ENCODE measurements around the gene HUNK. TPM values are rescaled to one million over a fixed set of nuclear protein-coding genes. Genes with fewer than 3 reads are reported as not detected.

The HUNK gene
- total RNA-seq, 1 donor from 2014 or later: 29.1 TPM

DNA sequence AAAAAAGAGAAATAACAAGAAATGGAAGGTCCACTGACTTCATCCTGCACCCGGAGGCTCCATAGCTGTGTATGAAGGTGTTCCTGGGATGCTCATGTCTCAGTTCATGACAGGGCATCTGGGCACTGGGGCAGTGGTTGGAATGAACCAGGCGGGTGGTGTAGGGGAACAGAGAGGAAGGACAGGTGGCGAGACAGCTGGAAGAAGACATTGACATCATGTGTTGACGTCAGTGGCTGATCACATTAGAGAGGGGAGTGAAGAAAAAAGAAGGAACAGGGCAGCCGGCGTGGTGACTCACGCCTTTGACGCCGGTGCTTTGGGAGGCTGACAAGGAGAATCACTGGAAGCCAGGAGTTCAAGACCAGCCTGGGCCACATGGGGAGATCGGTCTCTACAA lies 50.1 kb downstream of the HUNK start:
- no peak for DNase-seq (ENCODE audit: low read depth, low spot score)
- no peaks in the 10 kb centered on the region for H3K27me3 Mint-ChIP-seq (ENCODE audit: low read depth)
- H3K9me3 Mint-ChIP-seq: peaks cover 11% of the 10 kb centered on the region
- H3K36me3 Mint-ChIP-seq (ENCODE audit: low read depth): peaks cover 29% of the 10 kb centered on the region
- TF ChIP-seq, protein P1, sequence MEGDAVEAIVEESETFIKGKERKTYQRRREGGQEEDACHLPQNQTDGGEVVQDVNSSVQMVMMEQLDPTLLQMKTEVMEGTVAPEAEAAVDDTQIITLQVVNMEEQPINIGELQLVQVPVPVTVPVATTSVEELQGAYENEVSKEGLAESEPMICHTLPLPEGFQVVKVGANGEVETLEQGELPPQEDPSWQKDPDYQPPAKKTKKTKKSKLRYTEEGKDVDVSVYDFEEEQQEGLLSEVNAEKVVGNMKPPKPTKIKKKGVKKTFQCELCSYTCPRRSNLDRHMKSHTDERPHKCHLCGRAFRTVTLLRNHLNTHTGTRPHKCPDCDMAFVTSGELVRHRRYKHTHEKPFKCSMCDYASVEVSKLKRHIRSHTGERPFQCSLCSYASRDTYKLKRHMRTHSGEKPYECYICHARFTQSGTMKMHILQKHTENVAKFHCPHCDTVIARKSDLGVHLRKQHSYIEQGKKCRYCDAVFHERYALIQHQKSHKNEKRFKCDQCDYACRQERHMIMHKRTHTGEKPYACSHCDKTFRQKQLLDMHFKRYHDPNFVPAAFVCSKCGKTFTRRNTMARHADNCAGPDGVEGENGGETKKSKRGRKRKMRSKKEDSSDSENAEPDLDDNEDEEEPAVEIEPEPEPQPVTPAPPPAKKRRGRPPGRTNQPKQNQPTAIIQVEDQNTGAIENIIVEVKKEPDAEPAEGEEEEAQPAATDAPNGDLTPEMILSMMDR (conservative IDR thresholded peaks at IDR 0.05): no peak
- peaks cover 22% of the 10 kb centered on the region for H3K4me1 Mint-ChIP-seq
- peak overlapping the region; percentile 66 for H3K27ac Mint-ChIP-seq (ENCODE audit: unreplicated experiment)
- no peak overlapping the region for H3K4me3 Mint-ChIP-seq

GRCh38 chr21:31923756-31924155 lies 50.9 kb downstream of the HUNK start:
- Mint-ChIP-seq H3K4me1 (peaks cover 27% of the 10 kb centered on the region), H3K27me3 (ENCODE audit: low read depth) (no peaks in the 10 kb centered on the region), H3K4me3 (no peak overlapping the region), H3K9me3 (peaks cover 9% of the 10 kb centered on the region), H3K27ac (ENCODE audit: unreplicated experiment) (no peak overlapping the region), H3K36me3 (ENCODE audit: low read depth) (peaks cover 26% of the 10 kb centered on the region)
- TF ChIP-seq, protein P1 (conservative IDR thresholded peaks at IDR 0.05): no peak
- DNase-seq (ENCODE audit: low read depth, low spot score): no peak

DNA sequence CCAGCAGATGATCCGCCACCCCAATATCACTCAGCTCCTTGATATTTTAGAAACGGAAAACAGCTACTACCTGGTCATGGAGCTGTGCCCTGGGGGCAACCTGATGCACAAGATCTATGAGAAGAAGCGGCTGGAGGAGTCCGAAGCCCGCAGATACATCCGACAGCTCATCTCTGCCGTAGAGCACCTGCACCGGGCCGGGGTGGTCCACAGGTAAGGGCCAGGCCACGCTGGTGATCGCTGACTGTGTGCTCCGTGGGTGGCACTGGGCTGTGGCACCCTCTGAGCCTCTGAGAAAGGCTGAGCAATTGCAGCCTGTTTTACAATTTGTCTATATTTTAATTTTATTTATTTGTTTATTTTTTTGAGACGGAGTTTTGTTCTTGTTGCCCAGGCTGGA lies 51.7 kb downstream of the HUNK start:
- DNase-seq (ENCODE audit: low read depth, low spot score): no peak
- Mint-ChIP-seq H3K27me3 (ENCODE audit: low read depth) (no peaks in the 10 kb centered on the region), H3K4me1 (peaks cover 35% of the 10 kb centered on the region), H3K27ac (ENCODE audit: unreplicated experiment) (no peak overlapping the region), H3K9me3 (peaks cover 4% of the 10 kb centered on the region), H3K36me3 (ENCODE audit: low read depth) (peaks cover 20% of the 10 kb centered on the region), H3K4me3 (no peak overlapping the region)
- TF ChIP-seq, protein P1 (conservative IDR thresholded peaks at IDR 0.05): no peak

- Mint-ChIP-seq H3K27ac (ENCODE audit: unreplicated experiment) (no peak overlapping the region), H3K27me3 (ENCODE audit: low read depth) (no peaks in the 10 kb centered on the region), H3K4me3 (no peak overlapping the region)
These were observed 53.7 kb downstream of the HUNK start for GRCh38 chr21:31926498-31926897.

DNA sequence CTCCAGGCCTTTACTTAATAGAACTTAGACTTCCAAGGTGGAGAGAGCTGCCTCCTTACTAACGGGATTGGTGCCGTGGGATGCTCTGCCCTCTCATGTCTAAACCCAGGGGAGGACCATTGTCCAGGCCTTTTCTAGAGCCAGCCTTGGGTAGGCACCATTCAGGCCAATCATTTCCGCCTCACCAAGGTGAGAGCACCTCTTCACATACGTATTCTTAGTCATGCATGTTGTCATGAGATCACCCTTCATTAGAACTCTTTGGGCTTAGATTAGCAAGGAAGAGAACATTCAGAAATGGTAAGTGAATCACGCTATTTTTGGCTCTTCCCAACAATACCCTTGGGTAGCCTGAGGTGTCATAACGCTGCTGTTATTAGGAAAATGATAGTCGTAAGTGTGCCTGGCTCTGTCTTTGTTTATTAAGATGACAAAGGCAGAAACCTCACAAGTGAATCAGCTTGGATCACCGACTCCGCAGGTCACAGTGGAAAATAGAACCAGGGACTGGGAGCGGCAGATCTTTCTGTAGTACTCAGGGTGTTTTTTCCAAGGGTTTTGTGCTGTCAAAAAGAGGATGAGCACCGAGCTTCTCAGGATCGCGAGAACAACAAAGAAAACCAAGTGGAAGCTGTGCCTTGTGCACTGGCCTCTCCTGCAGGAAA lies 55.0 kb downstream of the HUNK start:
- Mint-ChIP-seq H3K36me3 (ENCODE audit: low read depth) (peaks cover 17% of the 10 kb centered on the region), H3K4me1 (peaks cover 54% of the 10 kb centered on the region), H3K27me3 (ENCODE audit: low read depth) (no peaks in the 10 kb centered on the region), H3K27ac (ENCODE audit: unreplicated experiment) (peak overlapping the region; percentile 97), H3K9me3 (peaks cover 4% of the 10 kb centered on the region), H3K4me3 (peak overlapping the region; percentile 4)
- DNase-seq (ENCODE audit: low read depth, low spot score): no peak
- TF ChIP-seq, protein P1 (conservative IDR thresholded peaks at IDR 0.05): no peak

More at GRCh38 chr21:31926498-31926897, 53.7 kb downstream of the HUNK start:
- TF ChIP-seq, protein P1 (conservative IDR thresholded peaks at IDR 0.05): no peak
- H3K9me3 Mint-ChIP-seq: peaks cover 4% of the 10 kb centered on the region
- no peak for DNase-seq (ENCODE audit: low read depth, low spot score)
- peaks cover 41% of the 10 kb centered on the region for H3K4me1 Mint-ChIP-seq
- H3K36me3 Mint-ChIP-seq (ENCODE audit: low read depth): peaks cover 17% of the 10 kb centered on the region
